ENCODE results near the gene HOXA4. TPM values are rescaled to one million over a fixed set of nuclear protein-coding genes. Genes with fewer than 3 reads are reported as not detected.

The HOXA4 gene
- total and polyA plus RNA-seq, 3 donors from 2014 or later = 1.7 to 3.4 (median 3.3) TPM

DNA sequence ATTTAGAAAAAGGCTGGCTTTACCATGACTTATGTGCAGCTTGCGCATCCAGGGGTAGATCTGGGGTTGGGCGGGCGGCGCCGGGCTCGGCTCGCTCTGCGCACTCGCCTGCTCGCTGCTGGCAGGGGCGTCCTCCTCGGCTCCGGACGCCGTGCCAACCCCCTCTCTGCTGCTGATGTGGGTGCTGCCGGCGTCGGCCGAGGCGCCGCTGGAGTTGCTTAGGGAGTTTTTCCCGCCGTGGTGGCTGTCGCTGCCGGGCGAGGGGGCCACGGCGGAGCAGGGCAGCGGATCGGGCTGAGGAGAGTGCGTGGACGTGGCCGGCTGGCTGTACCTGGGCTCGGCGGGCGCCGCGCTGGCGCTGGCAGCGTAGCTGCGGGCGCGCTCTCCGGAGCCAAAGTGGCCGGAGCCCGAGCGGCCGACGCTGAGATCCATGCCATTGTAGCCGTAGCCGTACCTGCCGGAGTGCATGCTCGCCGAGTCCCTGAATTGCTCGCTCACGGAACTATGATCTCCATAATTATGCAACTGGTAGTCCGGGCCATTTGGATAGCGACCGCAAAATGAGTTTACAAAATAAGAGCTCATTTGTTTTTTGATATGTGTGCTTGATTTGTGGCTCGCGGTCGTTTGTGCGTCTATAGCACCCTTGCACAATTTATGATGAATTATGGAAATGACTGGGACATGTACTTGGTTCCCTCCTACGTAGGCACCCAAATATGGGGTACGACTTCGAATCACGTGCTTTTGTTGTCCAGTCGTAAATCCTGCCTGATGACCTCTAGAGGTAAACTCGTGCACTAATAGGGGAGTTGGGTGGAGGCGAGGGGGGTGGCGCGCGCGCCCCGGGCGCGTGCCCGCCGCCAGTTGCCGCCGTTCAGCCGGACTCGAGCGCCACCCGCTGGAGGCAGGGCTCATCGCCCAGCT, 12.7 kb upstream of the HOXA4 start, which contains the start of gene HOXA5:
TSS of gene HOXA5 (minus strand) at position 659 of the 927 bp plus-strand sequence. CDS start at position 585, 74 bp downstream.
- Histone ChIP-seq H3K9me3 (no peaks in the 10 kb centered on the region), H3K27me3 (no peaks in the 10 kb centered on the region), H3K4me3 (peak within 1 kb of the TSS; percentile 25 to 46), H3K27ac (no peak within 1 kb of the TSS), H3K4me1 (peaks cover 4% of the 10 kb centered on the region), H3K36me3 (ENCODE audit: low read depth, missing control alignments) (no peaks in the 10 kb centered on the region)
- intact Hi-C loops (cut with DNase I; ENCODE audit: low total_unique reads) = no loop called here
- DNase-seq = peak; percentile 72
- TF ChIP-seq, protein P1, sequence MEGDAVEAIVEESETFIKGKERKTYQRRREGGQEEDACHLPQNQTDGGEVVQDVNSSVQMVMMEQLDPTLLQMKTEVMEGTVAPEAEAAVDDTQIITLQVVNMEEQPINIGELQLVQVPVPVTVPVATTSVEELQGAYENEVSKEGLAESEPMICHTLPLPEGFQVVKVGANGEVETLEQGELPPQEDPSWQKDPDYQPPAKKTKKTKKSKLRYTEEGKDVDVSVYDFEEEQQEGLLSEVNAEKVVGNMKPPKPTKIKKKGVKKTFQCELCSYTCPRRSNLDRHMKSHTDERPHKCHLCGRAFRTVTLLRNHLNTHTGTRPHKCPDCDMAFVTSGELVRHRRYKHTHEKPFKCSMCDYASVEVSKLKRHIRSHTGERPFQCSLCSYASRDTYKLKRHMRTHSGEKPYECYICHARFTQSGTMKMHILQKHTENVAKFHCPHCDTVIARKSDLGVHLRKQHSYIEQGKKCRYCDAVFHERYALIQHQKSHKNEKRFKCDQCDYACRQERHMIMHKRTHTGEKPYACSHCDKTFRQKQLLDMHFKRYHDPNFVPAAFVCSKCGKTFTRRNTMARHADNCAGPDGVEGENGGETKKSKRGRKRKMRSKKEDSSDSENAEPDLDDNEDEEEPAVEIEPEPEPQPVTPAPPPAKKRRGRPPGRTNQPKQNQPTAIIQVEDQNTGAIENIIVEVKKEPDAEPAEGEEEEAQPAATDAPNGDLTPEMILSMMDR (IDR thresholded peaks at IDR 0.05) = peak; percentile 29 to 75 (median 45)
- no peak for TF ChIP-seq POLR2A (IDR thresholded peaks at IDR 0.05)
- WGBS, 2 donors = 10% methylated on average over 17 to 78 of the region's 86 CpGs

DNA sequence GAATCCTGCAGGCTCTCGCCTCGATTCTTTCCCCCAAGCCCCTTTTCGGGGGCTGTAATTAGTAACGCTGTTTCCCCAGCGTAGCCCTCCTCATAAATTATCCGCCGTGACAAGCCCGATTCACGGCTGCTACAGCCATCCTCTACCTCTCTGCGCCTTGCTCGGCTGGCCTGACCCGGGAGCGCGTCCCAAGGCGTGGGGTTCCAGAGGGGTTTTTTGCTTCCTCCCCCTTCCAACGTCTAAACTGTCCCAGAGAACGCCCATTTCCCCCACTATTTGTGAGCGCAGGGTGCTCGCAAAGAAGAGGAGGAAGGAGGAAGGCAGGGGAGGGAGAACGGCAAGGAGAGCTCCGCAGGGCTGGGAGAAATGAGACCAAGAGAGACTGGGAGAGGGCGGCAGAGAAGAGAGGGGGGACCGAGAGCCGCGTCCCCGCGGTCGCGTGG, 12.0 kb upstream of the HOXA4 start:
- WGBS, 2 donors = 12 to 18% methylated on average over 28 to 29 of the region's 29 CpGs
- H3K9me3 ChIP-seq = no peaks in the 10 kb centered on the region
- H3K27me3 ChIP-seq = no peaks in the 10 kb centered on the region

DNA sequence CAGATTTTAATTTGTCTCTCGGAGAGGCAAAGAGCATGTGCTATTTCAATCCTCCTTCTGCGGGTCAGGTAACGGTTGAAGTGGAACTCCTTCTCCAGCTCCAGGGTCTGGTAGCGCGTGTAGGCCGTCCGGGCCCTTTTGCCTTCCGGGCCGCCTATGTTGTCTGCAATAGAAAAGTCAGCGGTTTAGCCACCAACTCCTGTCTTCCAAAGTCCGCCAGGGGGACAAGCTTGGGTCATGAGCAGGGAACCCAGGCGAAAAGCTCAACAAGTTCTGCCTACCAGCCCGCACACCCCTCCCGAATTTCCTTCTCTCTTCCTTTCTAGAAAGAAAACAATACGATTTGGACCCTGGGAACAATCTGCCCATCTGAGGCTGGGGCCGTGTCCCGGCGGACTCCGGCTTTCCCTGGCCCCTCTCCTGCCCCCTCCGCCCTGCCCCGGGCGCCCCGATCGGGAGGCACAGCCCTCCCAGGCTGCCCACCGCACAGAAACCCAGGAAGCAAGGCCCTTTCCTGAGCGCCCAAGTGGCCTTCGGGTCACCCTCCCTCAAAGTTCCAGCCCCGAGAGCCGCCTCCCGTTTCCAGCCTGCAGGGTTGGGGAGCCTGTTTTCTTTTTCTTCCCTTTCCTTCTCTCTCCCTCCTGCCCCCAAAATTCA, 11.5 kb upstream of the HOXA4 start:
- peak; percentile 13 for DNase-seq
- Histone ChIP-seq H3K4me3 (peak overlapping the region in 1 of 2 donors; percentile 46), H3K36me3 (ENCODE audit: low read depth, missing control alignments) (no peaks in the 10 kb centered on the region), H3K27ac (no peak overlapping the region), H3K9me3 (no peaks in the 10 kb centered on the region), H3K4me1 (peaks cover 4% of the 10 kb centered on the region), H3K27me3 (no peaks in the 10 kb centered on the region)
- TF ChIP-seq, protein P1 (IDR thresholded peaks at IDR 0.05) = no peak
- no peak for TF ChIP-seq POLR2A (IDR thresholded peaks at IDR 0.05)
- intact Hi-C loops (cut with DNase I; ENCODE audit: low total_unique reads) = no loop called here
- 28 to 34% methylated on average over 28 to 30 of the region's 30 CpGs for WGBS, 2 donors

More for the DNA sequence above, 12.0 kb upstream of the HOXA4 start:
- Histone ChIP-seq H3K27ac (no peak overlapping the region), H3K4me3 (peak overlapping the region; percentile 25 to 46), H3K36me3 (ENCODE audit: low read depth, missing control alignments) (no peaks in the 10 kb centered on the region), H3K4me1 (peaks cover 4% of the 10 kb centered on the region)
- TF ChIP-seq, protein P1 (IDR thresholded peaks at IDR 0.05) = no peak
- TF ChIP-seq POLR2A (IDR thresholded peaks at IDR 0.05) = no peak
- intact Hi-C loops (cut with DNase I; ENCODE audit: low total_unique reads) = no loop called here
- peak; percentile 12 for DNase-seq

DNA sequence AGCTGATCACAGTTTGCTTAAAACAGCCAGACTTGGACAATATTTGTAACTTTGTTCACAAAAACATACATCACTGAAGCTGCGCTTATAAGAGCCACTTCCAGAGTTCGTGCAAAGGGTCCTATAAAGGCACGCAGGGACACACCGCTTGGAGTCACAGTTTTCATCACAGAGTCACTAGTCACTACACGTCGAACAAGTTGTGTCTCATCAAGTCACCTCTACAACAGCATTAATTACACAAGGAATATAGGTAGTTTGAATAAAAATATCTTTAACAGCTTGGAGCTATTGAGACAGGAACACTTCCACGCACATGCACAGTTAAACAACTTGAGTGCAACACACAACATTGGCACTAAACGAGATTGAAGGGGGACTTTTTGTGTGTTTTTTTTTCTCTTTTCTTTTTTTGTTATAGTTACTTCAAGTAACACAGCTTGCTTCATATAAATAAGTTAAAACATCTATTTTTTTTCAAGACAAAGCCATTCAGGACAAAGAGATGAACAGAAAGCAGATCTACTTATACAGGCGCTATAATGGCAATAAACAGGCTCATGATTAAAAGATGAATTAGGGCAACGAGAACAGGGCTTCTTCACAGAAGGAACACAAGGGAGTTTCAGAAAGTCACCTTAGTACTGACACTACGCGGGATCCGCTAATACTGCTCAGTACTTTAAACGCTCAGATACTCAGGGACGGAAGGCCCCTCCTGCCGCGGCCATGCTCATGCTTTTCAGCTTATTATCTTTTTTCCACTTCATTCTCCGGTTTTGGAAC, 10.8 kb upstream of the HOXA4 start:
- no peak overlapping the region for H3K27ac ChIP-seq
- no peak overlapping the region for H3K4me3 ChIP-seq
- TF ChIP-seq POLR2A (IDR thresholded peaks at IDR 0.05) = no peak
- TF ChIP-seq, protein P1 (IDR thresholded peaks at IDR 0.05) = no peak
- no peaks in the 10 kb centered on the region for H3K27me3 ChIP-seq
- H3K36me3 ChIP-seq (ENCODE audit: low read depth, missing control alignments) = no peaks in the 10 kb centered on the region
- WGBS, 2 donors = 71 to 77% methylated on average over 18 of the region's 18 CpGs
- intact Hi-C loops (cut with DNase I; ENCODE audit: low total_unique reads) = no loop called here
- peak; percentile 2 for DNase-seq
- H3K9me3 ChIP-seq = no peaks in the 10 kb centered on the region
- H3K4me1 ChIP-seq = peaks cover 4% of the 10 kb centered on the region
